Heart left ventricle (tissue), 16 donors: ENCODE results near the gene IGBP1. TPM values are rescaled to one million over a fixed set of nuclear protein-coding genes. Genes with fewer than 3 reads are reported as not detected.

Experiments
- ATAC-seq, 4 donors: fragments of 200-7000 bp; cut with Tn5 transposase; one replicate each; pipeline ENCODE4 v1.9.1; 2020 to 2022; ENCODE audit warnings: moderate library complexity in 4 of 4, mild to moderate bottlenecking in 3 of 4, moderate number of reproducible peaks in 1 of 4
- DNase-seq, 5 donors: peaks; one replicate each; pipeline ENCODE4 v3.0.0-alpha.2; 2020
- H3K27ac ChIP-seq, 12 donors: fragments of 200-600 bp; sonication (generic) in 4 of 12; one replicate each; pipeline versions ENCODE4 v1.5.0 to v1.8.0; 2016 to 2022; ENCODE audit warnings: mild to moderate bottlenecking in 2 of 12
- H3K27me3 ChIP-seq, 9 donors: fragments of 200-600 bp; sonication (generic) in 2 of 9; one replicate each; pipeline versions ENCODE4 v1.5.1 to v1.8.0; 2016 to 2022; ENCODE audit warnings: mild to moderate bottlenecking in 3 of 9
- H3K36me3 ChIP-seq, 9 donors: fragments of 200-600 bp; sonication (generic) in 2 of 9; one replicate each; pipeline versions ENCODE4 v1.5.0 to v1.8.0; 2018 to 2022; ENCODE audit warnings: mild to moderate bottlenecking in 2 of 9
- H3K4me1 ChIP-seq, 12 donors: fragments of 200-600 bp; sonication (generic) in 4 of 12; one replicate each; pipeline versions ENCODE4 v1.5.0 to v1.8.0; 2016 to 2022; ENCODE audit warnings: mild to moderate bottlenecking in 3 of 12
- H3K4me3 ChIP-seq, 12 donors: fragments of 200-600 bp; sonication (generic) in 4 of 12; one replicate each; pipeline versions ENCODE4 v1.5.0 to v1.8.0; 2017 to 2022; ENCODE audit warnings: mild to moderate bottlenecking in 9 of 12, moderate library complexity in 4 of 12
- H3K9me3 ChIP-seq, 12 donors: fragments of 200-600 bp; sonication (generic) in 4 of 12; one replicate each; pipeline versions ENCODE4 v1.5.0 to v1.8.0; 2016 to 2022; ENCODE audit warnings: mild to moderate bottlenecking in 1 of 12
- POLR2A ChIP-seq, 2 donors: fragments of 450-650 bp; IDR thresholded peaks; one replicate each; pipeline ENCODE4 v1.6.1; 2017; ENCODE audit warnings: antibody characterized with exemption in 2 of 2, mild to moderate bottlenecking in 2 of 2, moderate library complexity in 2 of 2
- WGBS, 4 donors: extraction: QIAGEN DNeasy Blood & Tissue Kit in 2 of 4; methylation state at CpG; one replicate each; pipeline versions ENCODE4 v1.1.5 to v1.1.7; 2013 to 2018; 5-methylcytosine and 5-hydroxymethylcytosine counted together
- intact Hi-C, 10 donors: fragments of 100-400 bp; cut with DNase I; formaldehyde crosslinking; loops; one replicate each; pipeline versions ENCODE4 v1.11.1 to v1.14.2; 2022
- polyA plus RNA-seq, 2 donors: library from polyadenylated mRNA; stranded (reverse); fragments of 200-250 nt; gene quantifications; one replicate each; pipeline ENCODE4 v1.2.3, GENCODE V29; 2013
- total RNA-seq, 9 donors: library from RNA; depleted of rRNA in 2 of 9; stranded (reverse); fragments of >200 nt in 2 of 9; fragmentation: NEBNext Ultra II Directional in 3 of 9; extraction: Animal tissue kit (Norgen Biotek cat#: 25700) in 3 of 9; gene quantifications; one replicate each; pipeline versions ENCODE4 v1.1.0 to v1.2.4, GENCODE V29; 2016 to 2023
- TF ChIP-seq, protein P1 (sequence below), 12 donors: fragments of 200-600 bp; sonication (generic) in 4 of 12; IDR thresholded peaks; one replicate each; pipeline versions ENCODE4 v1.5.0 to v1.8.0; 2018 to 2022; ENCODE audit warnings: antibody characterized with exemption in 12 of 12, mild to moderate bottlenecking in 5 of 12
- donor health status: ischemic (EF 13 %, LVEDD 7.1; RV severe dilation, severe dysfunction).
- donor health status: healthy with polysubstance abuse.
- donor health status: DM: no; HTN: yes; CAD: no.
- donor health status: DM: no; HTN: no; CAD: no.
- donor health status: ischemic (EF 25% LVEDD 6.9; RV normal size, moderate dysfunction).
- donor health status: ischemic (EF 25% LVEDD 5.7; RV mildly dilated, moderate dysfunction).
- donor health status: healthy.
- donor health status: DM: yes; HTN: yes; CAD: no.
- donor health status: ischemic (EF 35%, LVEDD 5.7; RV mildly dilated, moderate dysfunction).
- donor health status: nonischemic (EF 11% LVEDD 7.7; RV severe dilation, severe dysfunction).
- donor health status: DM: yes; HTN: yes; CAD: no.
- donor health status: PGD.
- donor health status: ischemic (EF 29% LVEDD 5.4; RV normal size, mild dysfunction).
- donor health status: nonischemic (EF 23%, LVEDD 6.1; RV moderate dilation, normal function).

The IGBP1 gene
- total and polyA plus RNA-seq, 11 donors, result 28.2 to 56.5 (median 45.5) TPM

DNA sequence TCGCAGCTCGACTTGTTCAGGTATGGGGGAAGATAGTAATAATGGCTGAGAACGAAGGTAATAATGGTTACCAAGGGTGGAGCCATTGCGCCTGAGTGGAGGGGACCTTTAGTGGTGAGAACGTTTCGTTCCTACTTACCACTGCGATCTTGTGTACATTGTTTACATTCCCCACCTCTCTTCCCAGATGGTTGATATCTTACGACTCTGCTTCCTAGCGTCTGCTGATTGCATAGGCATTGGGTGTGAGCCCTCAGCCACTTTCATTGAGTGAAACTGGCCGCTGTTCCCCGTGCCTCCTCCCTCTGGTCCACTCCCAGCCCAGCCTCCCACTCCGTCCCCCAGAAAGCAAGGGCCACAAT is 850 bp downstream of the IGBP1 start:
- intact Hi-C loops, result loop anchor here in 1 of 10 donors (10.0 kb wide), 1 partner anchor 151 kb away; the partner anchor contains the start of genes PDZD11 and RAB41
- ATAC-seq, result peak in 1 of 4 donors; percentile 4
- H3K36me3 ChIP-seq, result peaks cover 0 to 13% (median 5%) of the 10 kb centered on the region in 9 donors
- TF ChIP-seq, protein P1, sequence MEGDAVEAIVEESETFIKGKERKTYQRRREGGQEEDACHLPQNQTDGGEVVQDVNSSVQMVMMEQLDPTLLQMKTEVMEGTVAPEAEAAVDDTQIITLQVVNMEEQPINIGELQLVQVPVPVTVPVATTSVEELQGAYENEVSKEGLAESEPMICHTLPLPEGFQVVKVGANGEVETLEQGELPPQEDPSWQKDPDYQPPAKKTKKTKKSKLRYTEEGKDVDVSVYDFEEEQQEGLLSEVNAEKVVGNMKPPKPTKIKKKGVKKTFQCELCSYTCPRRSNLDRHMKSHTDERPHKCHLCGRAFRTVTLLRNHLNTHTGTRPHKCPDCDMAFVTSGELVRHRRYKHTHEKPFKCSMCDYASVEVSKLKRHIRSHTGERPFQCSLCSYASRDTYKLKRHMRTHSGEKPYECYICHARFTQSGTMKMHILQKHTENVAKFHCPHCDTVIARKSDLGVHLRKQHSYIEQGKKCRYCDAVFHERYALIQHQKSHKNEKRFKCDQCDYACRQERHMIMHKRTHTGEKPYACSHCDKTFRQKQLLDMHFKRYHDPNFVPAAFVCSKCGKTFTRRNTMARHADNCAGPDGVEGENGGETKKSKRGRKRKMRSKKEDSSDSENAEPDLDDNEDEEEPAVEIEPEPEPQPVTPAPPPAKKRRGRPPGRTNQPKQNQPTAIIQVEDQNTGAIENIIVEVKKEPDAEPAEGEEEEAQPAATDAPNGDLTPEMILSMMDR (IDR thresholded peaks at IDR 0.05), result no peak
- TF ChIP-seq POLR2A (IDR thresholded peaks at IDR 0.05), result no peak
- H3K27me3 ChIP-seq, result no peaks in the 10 kb centered on the region
- H3K4me3 ChIP-seq, result peak overlapping the region; percentile 49 to 90 (median 77)
- DNase-seq, result no peak
- no peaks in the 10 kb centered on the region for H3K9me3 ChIP-seq
- H3K27ac ChIP-seq, result peak overlapping the region; percentile 55 to 91 (median 78)
- WGBS, 4 donors, result 1 to 43% (median 12%) methylated on average over 12 of the region's 12 CpGs
- peaks cover 0 to 18% (median 5%) of the 10 kb centered on the region in 12 donors for H3K4me1 ChIP-seq

DNA sequence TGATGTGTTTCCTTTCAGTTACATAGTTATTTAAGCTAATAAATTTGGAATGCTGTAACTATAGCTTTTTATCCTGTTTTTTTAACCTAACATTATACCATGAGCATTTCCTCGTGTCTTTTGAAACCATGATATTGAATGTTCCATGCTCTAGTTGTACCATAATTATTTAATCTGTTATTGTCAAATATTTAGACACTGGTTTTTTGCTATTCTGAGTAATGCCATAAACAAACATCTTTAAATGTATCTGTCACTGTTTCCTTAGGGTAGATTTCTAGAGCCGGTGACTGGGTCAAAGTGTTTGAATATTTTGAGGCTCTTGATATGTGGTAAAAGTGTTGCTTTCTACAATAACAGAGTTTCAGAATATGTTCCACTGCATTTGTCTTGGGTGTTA is 5.4 kb downstream of the IGBP1 start:
- no peak overlapping the region for H3K27ac ChIP-seq
- intact Hi-C loops, result loop anchor here in 1 of 10 donors (10.0 kb wide), 1 partner anchor 146 kb away; the partner anchor contains the start of genes PDZD11 and RAB41
- H3K27me3 ChIP-seq, result no peaks in the 10 kb centered on the region
- DNase-seq (no peak), ATAC-seq (no peak)
- no peak overlapping the region for H3K4me3 ChIP-seq
- 82 to 96% (median 92%) methylated on average over 2 of the region's 2 CpGs for WGBS, 4 donors
- TF ChIP-seq, protein P1 (IDR thresholded peaks at IDR 0.05), result no peak
- peaks cover 0 to 12% (median 4%) of the 10 kb centered on the region in 12 donors for H3K4me1 ChIP-seq
- H3K9me3 ChIP-seq, result no peaks in the 10 kb centered on the region
- peaks cover 0 to 29% (median 5%) of the 10 kb centered on the region in 9 donors for H3K36me3 ChIP-seq

DNA sequence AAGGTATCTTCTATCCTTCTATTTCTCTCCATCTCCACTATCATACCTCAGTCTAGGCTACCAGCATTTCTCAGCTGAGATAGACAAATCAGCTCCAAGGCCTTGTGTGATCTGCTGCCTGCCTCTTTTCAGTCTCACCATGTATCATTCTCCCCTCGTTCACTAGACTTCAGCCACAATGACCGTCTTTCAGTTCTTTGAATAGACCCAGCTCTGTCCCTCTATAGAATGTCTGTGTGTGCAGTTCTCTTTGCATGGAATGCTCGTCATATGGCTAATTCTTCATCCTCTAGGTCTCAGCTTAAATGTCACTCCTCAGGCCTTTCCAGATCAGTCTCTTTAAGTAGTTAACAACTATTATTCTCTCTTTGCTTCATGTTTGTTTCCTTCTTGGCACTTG is 6.5 kb downstream of the IGBP1 start:
- Histone ChIP-seq H3K9me3 (no peaks in the 10 kb centered on the region), H3K27ac (no peak overlapping the region), H3K27me3 (no peaks in the 10 kb centered on the region), H3K4me3 (no peak overlapping the region), H3K4me1 (peaks cover 0 to 6% (median 0%) of the 10 kb centered on the region in 12 donors), H3K36me3 (peaks cover 0 to 29% (median 5%) of the 10 kb centered on the region in 9 donors)
- intact Hi-C loops, result loop anchor here in 1 of 10 donors (10.0 kb wide), 1 partner anchor 145 kb away; the partner anchor contains the start of genes PDZD11 and RAB41
- ATAC-seq (no peak), DNase-seq (no peak)
- WGBS, 4 donors, result 55 to 82% (median 73%) methylated on average over 3 of the region's 3 CpGs
- no peak for TF ChIP-seq POLR2A (IDR thresholded peaks at IDR 0.05)
- TF ChIP-seq, protein P1 (IDR thresholded peaks at IDR 0.05), result no peak

DNA sequence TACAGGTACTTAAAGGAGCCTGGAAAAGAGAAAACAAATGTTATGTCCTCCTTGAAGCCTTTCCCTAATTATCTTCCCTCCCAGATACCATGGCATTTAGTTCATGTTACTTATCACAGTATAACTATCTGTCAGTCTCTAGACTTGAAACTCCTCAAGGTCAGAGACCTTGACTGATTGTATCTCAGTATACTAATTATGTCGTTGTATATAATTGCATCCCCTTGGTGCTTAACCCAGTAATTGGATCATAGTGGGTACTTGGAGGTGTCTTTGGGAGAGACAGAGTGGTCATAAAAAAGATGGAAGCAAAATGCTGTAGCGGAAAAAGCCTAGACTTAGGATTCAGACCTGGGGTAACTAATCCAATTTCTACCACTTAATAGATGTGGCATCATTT is 8.1 kb downstream of the IGBP1 start:
- no peak for DNase-seq

More for the DNA sequence above, 8.1 kb downstream of the IGBP1 start:
- no peaks in the 10 kb centered on the region for H3K4me1 ChIP-seq
- ATAC-seq, result no peak
- no peak overlapping the region for H3K27ac ChIP-seq
- TF ChIP-seq POLR2A (IDR thresholded peaks at IDR 0.05), result no peak
- TF ChIP-seq, protein P1 (IDR thresholded peaks at IDR 0.05), result no peak
- H3K9me3 ChIP-seq, result no peaks in the 10 kb centered on the region
- H3K4me3 ChIP-seq, result no peak overlapping the region
- intact Hi-C loops, result no loop called here
- no peaks in the 10 kb centered on the region for H3K27me3 ChIP-seq
- 76 to 94% (median 88%) methylated on average over 2 of the region's 2 CpGs for WGBS, 4 donors
- H3K36me3 ChIP-seq, result peaks cover 0 to 28% (median 0%) of the 10 kb centered on the region in 9 donors
